GM12874 (cell line): Measurements from ENCODE around the gene IRF8.

Experiments
- CTCF ChIP-seq: IDR thresholded peaks from 2 replicates; pipeline ENCODE4 v1.5.1; 2011; ENCODE audit warnings: low read depth, mild to moderate bottlenecking, control low read depth, low read length, moderate library complexity; ENCODE audit not compliant: insufficient read depth

Gene IRF8

DNA sequence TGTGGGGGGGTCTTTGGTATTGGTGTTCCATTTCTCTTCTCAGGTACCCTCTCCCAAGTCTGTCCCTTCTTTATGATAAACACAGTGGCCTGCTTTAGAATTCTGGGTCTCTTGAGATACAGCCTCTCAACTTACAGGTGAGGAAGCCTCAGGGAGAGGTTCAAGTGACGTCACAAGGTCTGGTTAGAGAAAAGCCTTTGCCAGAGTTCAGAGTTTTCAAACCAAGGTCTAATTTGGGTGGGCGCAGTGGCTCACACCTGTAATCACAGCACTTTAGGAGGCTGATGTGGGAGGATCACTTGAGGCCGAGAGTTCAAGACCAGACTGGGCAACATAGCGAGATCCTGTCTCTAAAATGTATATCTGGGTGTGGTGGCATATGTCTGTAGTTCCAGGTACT lies 2.1 kb downstream of the IRF8 start:
- no peak for TF ChIP-seq CTCF

DNA sequence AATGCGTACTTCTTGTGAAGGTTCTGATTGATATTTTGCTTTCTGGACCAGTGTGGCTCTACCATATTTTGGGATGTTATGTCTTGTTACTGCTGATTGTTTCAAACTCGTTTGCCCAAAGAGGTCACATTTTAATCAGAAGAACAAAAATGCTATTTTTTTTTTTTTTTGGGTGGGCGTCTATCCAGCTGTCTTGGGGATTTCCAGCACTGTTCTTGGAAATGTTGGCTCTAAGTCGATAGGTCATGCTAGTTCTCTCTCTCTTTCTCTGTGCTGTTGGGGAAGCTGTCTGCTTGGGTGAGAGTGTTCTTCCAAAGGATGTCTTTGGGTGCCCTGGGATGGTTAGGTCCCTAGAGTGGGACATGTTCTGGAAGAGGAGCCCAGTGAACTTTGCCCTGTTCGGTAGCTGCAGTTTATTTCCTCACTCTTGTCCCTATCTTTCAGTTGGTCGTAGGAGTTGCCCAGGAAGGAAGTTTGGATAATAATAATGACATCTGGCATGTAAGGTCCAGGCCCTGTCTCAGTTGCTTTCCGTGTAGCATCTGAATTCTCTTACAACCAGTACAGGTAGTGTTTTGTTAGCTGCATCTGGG lies 2.9 kb downstream of the IRF8 start:
- TF ChIP-seq CTCF = no peak

- TF ChIP-seq CTCF = no peak
Measured at GRCh38 chr16:85902366-85903155, 3.6 kb downstream of the IRF8 start.

- TF ChIP-seq CTCF = no peak
Measured at GRCh38 chr16:85903559-85903958, 4.6 kb downstream of the IRF8 start.

DNA sequence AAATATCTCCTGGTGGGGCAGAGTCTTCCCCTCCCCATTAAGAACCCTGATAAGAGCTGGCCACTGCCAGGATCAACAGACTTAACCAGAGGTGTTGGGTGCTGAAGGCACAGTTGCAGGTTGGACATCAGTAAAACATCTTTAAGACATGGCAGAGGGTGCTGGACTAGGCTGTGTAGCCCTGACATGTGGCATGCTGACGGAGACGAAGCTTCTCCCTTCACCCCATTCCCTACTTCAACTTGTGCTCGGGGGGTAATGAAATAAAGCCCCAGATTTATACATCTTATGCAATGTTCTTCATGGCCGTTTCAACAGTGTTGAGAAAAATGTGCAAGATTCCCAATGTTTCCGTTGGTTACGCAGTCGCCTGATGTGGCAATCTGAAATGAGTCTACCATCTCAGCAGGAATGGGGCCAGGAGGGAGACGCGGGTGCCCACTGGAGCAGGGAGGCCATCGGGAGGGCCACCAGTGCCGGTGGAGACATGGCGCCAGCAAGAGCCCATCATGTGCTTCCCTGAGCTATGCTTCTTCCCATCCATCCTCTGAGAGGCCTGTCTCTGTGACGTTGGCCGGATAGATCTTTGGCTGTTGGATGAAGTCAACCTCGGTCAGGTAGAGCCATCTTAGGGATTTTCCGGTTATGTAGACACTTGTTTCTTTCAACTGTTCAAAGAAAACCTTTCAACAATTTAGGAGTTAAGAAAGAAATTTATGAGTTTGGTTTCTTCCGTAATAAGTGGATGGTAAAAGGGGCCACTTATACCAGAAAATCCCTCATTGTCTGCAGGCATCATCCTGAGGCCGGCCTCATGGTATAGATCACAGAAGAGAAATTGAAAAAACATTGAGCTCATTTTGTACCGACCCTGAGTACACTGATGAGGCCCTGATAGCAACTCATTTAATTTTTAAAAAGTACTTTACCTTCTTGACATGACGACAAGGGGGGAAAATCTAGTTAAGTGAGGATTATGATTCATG lies 6.4 kb downstream of the IRF8 start:
- TF ChIP-seq CTCF = no peak

GRCh38 chr16:85906349-85906748 lies 7.4 kb downstream of the IRF8 start:
- TF ChIP-seq CTCF = no peak

GRCh38 chr16:85908444-85908843 lies 9.5 kb downstream of the IRF8 start:
- no peak for TF ChIP-seq CTCF
